HL-60/S4 (cell line): ENCODE results near the gene EFR3B.
"Not testable (repeated sequence)": the region's sequence is repeated elsewhere in the genome, so short reads cannot be mapped to it uniquely, and the experiment has no call there.

ENCODE experiments used
- in situ Hi-C: fragments of 300-500 bp; cut with MboI; formaldehyde crosslinking; loops from 2 replicates; pipeline ENCODE4 v1.14.3; 2022; ENCODE audit warnings: low sequenced_read_pairs

The EFR3B gene

GRCh38 chr2:25041928-25042320 is at the start of gene EFR3B:
Gene EFR3B, plus strand, starts transcription at chr2:25042076. Its CDS starts 237 bp downstream, at chr2:25042313.
- in situ Hi-C loops: no loop called here

GRCh38 chr2:24993406-24994145 is 48.3 kb upstream of the EFR3B start:
- in situ Hi-C loops: no loop called here

DNA sequence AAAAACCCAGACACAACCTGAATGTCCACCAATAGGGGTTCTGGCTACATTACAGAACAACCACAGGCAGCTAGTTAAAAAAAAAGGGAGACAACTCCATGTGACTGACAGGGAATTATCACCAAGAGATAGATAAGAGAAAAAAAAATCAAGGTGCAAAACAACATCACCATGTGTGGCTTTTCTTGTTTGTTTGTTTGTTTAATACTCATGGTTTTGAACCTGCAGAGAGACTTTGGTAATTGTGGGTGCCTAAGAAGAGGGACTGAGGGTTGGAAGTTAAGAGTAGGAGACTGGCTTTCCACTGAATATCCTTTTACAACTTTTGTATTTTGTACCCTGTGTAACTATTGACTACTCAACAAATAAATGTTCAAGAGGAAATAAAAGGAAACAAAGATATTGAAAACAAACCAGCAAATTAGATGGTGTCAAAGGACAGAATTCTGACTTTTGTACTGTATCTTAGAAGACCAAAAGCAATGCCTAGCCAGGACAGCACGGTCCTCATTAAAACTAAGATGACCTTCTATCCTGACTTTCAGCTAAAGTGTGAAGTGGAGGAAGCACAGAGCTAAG is 47.6 kb upstream of the EFR3B start:
- in situ Hi-C loops: no loop called here

GRCh38 chr2:24999097-24999496 is 42.8 kb upstream of the EFR3B start:
- in situ Hi-C loops: not testable (repeated sequence)

GRCh38 chr2:25000036-25000435 is 41.8 kb upstream of the EFR3B start:
- in situ Hi-C loops: no loop called here

- in situ Hi-C loops: no loop called here
Observed at GRCh38 chr2:25000503-25001324, 41.2 kb upstream of the EFR3B start.

GRCh38 chr2:25001325-25001637 is 40.6 kb upstream of the EFR3B start:
- in situ Hi-C loops: no loop called here

- in situ Hi-C loops: no loop called here
Observed at GRCh38 chr2:25002066-25002465, 39.8 kb upstream of the EFR3B start.

DNA sequence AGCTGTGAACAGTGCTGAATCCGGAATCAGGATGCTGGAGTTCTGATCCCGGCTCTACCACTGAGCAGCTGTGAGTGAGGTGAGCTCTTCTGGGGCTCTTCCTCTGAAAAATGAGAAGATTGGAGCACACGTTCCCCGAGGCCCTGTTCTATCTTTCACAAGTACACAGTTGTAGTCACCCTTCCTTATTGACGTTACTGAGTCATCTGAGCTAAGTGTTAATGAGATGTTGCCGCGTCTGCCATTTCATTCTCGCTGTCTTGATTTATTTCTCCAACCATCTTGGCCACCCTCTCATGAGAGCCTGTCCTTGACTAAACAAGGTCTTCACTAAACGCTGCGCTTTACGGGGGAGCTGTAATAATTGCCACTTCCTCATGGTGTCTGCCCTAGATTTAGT is 31.9 kb upstream of the EFR3B start:
- in situ Hi-C loops: no loop called here

- in situ Hi-C loops: not testable (repeated sequence)
Observed at GRCh38 chr2:25011342-25011741, 30.5 kb upstream of the EFR3B start.

- in situ Hi-C loops: no loop called here
Observed at GRCh38 chr2:25014631-25015030, 27.2 kb upstream of the EFR3B start.

DNA sequence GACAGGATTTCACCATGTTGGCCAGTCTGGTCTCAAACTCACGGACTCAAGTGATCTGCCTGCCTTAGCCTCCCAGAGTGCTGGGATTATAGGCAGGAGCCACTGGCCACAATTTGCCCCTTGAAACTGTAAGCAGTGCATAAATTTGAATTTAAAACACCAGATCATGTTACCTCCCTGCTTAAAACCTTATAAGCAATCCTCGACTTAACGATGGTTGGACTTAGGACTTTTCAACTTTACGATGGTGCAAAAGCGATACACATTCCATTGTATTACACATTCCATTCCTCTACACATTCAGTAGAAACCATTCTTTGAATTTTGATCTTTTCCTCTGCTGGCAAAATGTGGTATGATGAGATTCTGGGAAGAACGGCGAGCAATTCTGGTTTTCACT is 23.2 kb upstream of the EFR3B start:
- in situ Hi-C loops: no loop called here

- in situ Hi-C loops: no loop called here
Observed at GRCh38 chr2:25021791-25022362, 20.0 kb upstream of the EFR3B start.

DNA sequence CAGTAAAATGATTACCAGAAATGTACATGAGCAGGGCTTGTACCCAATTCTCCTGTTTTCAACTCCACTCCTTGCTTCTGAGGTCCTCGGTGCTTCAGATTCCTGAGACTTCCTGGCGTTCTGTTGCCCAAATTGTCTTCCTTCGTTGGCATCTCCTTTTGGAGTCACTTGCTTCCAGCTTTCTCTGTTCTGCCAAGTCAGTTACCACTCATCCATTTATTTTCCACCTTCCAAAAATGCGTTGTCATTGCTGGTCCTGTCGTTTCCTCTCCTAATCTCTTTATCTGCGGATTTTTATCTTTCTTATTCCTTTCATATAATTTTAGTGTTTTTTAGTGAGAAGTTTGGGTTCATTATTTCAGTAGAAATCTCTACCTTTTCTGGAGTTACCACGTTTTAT is 18.5 kb upstream of the EFR3B start:
- in situ Hi-C loops: no loop called here

DNA sequence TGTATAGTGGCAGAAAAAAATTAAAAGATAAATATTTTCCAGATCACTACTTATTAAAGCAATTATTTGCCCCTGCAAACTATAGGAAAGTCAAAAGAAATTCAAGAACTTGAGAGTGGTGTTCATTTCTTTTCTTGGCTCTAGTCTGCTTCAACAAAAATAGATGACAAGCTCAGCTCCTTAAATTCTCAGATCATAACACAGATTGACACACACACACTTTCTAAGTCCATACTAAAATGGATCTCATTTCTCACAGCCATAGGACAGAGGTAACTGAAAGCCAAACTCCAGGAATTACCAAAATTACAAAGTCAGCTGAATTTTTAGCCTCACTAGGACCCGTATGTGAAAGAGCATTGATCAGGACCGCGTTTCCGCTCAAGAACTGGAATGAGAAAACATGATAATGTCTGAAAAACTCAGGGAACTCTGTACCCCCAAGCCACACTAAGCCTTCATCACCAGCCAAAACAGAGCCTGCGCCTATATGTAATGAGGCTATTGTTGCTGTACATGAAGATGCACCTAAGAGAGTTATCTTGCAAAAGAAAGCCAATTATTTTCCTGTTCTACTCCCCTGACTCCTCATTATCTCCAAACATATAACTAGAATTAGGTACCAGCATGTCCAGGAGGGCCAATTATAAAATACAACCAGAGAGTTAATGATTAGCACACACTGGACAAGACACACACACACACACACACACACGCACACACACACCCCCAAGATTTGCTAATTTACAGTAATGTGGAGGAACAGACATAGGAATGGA is 16.5 kb upstream of the EFR3B start:
- in situ Hi-C loops: no loop called here

DNA sequence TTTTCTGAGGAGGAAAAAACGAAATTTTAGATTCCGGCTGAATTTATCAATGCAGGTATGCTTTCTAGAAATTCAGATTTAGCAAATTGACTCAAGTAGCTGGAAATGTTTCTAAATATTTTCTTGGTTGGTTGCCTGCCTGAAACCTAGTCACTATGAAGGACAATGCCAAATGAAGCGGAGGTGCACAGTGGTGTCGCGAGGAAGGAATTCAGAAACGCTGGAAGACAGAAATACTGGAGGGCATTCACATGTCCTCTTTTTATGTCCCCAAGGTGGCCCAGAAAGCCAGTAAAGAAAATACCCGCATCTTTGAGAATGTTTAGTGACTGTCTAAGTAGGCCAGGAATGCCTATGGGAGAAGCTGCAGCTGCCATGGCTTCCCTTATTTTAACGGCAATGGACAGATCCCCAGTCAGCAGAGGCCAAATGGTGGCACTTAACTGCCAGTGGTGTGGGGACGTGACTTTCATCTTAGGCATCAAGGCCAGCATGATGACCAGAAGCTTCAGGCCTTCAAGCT is 15.8 kb upstream of the EFR3B start:
- in situ Hi-C loops: no loop called here

DNA sequence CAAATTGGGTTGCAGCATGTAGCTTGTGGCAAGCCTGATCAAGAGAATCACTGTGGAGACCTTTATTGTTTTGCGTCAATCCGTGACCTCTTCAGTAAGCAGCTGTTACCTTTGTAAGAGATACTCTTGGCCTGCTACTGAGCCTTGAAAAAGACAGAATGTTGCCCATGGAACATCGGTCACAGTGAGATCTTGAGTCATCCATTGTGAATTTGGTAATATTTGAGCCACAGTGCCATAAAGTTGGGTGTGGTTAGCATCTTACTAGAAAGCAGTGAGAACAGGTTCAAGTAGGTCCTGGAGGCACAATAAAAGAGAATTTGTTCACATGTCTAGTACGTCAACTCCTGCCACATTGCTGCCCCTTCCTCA is 12.7 kb upstream of the EFR3B start:
- in situ Hi-C loops: no loop called here

- in situ Hi-C loops: no loop called here
Observed at GRCh38 chr2:25030702-25031101, 11.2 kb upstream of the EFR3B start.

GRCh38 chr2:25032094-25032493 is 9.8 kb upstream of the EFR3B start:
- in situ Hi-C loops: no loop called here

GRCh38 chr2:25032901-25033300 is 9.0 kb upstream of the EFR3B start:
- in situ Hi-C loops: no loop called here

DNA sequence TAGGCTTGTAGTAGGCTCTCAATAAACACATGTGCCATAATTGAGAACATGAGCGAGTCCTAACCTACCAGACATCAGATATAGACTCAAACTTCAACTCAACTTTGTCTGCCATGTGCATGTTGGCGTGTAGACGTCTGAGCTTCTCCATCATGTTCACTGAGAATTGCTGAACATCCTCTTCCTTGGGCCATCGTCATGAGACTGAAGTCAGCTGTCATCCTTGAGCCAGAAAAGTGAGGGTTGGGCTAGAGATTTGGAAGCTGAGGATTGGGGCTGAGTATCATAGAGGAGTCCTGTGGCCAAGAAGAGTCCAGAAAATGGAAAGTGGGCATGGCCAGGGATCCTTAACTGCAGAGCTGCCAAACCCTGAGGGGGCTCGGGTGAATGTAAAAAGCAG is 7.8 kb upstream of the EFR3B start:
- in situ Hi-C loops: no loop called here
